Activated gamma-delta T cell treated with anti-CD3 and anti-CD28 coated beads, Interleukin-2, amount 50 U/mL, for 16 hours (primary cell): ENCODE data around the gene IQGAP3.
"Not testable (repeated sequence)": the region's sequence is repeated elsewhere in the genome, so short reads cannot be mapped to it uniquely, and the experiment has no call there.

Experiments used
- DNase-seq: peaks from one replicate; pipeline ENCODE4 v3.0.0-alpha.2; 2020; ENCODE audit warnings: low read depth

IQGAP3 gene

GRCh38 chr1:156571919-156572662 lies at the start of gene IQGAP3:
Gene IQGAP3 (minus strand): TSS chr1:156572565. CDS start chr1:156572529, 36 bp downstream.
- peak; percentile 41 for DNase-seq

GRCh38 chr1:156619582-156619955 lies 47.2 kb upstream of the IQGAP3 start:
- DNase-seq: no peak

DNA sequence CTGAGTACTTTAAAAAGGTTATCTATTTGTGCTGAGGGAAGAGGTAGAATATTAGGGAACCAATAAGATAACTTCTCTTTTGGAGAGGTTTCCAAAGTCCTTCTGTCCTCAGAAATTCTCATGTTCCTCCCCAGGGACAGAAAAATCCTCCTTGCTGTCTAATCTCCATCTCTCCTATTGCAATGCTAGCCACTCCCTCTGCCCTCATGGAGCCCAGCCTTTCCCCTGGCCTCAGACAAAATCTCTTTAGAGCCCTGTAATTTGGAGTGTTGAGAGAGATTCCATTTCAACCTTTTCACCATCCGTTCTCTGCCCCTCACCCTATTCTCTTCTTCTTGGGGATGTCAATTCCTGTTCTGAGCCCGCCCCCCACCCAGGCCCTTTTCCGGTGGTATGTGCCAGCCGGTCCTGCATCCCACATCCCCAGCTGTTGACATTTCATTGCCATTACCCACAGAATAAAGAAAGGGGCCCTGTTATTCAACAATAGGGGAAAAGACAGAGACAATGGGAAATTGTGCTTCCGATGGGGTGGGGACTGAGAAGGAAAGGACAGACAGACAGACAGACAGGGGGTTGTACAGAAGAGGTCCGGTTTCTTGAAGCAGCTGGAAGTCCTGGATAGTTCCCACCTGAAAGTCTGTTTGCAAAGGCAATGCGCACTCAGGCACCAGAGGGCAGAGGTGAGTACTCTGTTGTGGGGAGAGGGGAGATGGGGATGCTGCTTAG lies 46.7 kb upstream of the IQGAP3 start, which contains the start of gene HAPLN2:
Gene HAPLN2, plus strand, starts transcription at position 563 of the 729 bp plus-strand sequence. CDS start 4,076 bp downstream, outside the sequence.
- DNase-seq: no peak

DNA sequence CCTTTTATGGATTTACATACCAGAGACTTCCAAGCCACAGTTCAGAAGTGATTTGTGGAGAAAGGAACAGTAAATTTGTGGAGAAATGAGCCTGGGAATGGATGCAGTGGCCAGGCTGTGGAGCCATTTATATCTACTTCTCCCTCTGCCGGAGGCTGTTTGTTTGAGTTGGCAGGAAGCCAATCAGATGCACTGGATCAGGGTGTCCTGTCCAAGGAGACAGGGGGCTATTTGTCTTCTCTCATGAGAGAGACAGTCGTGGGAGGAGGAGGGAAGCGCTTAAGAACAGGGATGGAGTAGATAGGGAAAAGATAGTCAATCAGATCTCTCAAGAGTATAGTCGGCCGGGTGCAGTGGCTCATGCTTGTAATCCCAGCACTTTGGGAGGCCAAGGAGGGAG lies 44.1 kb upstream of the IQGAP3 start:
- DNase-seq: no peak

DNA sequence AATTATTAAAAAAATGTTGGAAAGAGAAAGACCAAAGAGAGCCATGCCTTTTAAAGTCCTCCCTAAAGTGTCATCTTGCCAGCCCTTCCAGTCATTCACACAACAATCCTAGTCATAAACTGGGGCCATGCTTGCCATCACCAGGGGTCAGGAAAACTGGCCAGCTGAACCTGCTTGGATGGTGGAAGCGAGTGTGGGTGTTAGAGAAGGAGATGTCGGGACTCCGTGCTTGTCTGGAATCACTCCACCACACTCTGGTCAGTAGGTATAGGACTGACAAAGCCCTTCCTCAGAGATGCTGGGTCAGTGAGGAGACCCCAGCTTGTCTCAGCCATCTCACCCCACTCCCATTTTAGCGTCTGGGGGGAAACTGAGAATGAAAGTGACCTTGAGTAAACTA lies 43.6 kb upstream of the IQGAP3 start:
- DNase-seq: no peak

DNA sequence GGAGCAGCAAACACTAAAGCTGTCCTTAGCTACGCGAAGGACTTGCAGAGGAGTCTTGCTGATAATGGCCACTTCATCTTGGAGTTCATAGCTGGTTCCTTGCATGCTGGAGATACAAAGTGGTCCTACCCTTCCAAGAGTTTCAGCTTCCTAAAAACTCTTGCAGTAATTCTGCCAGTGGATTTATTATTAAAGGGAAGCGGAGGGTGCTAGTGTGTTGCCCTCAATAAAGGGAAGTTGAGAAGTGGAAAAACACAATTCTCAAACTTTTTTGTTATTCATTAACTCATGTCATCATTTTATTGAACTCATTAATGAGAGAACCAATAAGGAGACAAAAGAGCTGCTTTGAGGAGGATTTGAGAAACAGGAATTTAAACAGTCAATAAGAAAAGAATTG lies 40.3 kb upstream of the IQGAP3 start:
- no peak for DNase-seq

DNA sequence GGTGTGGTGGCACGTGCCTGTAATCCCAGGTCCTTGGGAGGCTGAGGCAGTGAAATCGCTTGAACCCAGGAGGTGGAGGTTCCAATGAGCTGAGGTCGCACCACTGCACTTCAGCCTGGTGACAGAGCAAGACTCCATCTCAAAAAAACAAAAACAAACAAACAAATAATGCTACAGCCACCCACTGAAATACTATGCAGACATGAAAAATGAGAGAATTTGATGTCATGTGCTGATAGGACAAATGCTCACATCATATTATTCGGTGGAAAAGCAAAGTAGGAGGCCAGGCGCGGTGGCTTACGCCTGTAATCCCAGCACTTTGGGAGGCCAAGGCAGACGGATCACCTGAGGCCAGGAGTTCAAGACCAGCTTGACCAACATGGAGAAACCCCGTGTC lies 37.7 kb upstream of the IQGAP3 start:
- not testable (repeated sequence) for DNase-seq

- peak; percentile 41 for DNase-seq
These were observed 36.6 kb upstream of the IQGAP3 start for GRCh38 chr1:156608981-156609380.

- DNase-seq: peak; percentile 47
These were observed 35.8 kb upstream of the IQGAP3 start for GRCh38 chr1:156608036-156608674.

DNA sequence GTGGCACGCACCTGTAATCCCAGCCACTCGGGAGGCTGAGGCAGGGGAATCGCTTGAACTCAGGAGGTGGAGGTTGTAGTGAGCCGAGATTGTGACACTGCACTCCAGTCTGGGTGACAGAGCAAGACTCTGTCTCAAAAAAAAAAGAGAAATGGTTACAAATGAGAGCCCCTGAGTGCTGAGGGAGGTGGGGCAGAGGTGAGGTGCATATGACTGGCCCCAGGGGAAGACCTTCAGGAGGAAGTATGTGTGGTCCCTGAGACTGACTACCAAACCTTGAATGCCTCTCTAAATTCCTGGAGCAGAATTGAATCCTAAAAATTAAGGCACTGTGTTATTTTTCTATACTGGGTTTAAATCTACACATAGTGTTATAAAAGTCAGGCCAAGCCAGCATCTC lies 35.0 kb upstream of the IQGAP3 start:
- not testable (repeated sequence) for DNase-seq

DNA sequence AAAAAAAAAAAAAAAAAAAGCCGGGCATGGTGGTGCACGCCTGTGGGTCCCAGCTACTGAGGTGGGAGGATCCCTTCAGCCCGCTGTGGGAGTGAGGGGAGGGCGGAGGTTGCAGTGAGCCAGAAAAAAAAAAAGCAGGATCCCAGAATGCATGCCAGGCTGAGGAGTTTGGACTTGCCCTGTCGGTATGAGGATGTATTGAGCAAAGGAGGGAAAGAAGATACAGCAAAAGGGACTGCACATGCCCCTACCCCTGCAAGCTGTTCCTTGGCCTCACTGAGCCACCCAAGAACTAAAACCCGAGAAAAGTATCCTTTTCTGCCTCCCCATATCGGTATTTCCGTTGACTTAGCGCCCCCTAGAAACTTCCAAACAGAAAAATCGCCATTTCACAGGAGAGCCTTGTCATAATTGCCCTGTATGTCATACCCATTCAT lies 30.2 kb upstream of the IQGAP3 start:
- no peak for DNase-seq

DNA sequence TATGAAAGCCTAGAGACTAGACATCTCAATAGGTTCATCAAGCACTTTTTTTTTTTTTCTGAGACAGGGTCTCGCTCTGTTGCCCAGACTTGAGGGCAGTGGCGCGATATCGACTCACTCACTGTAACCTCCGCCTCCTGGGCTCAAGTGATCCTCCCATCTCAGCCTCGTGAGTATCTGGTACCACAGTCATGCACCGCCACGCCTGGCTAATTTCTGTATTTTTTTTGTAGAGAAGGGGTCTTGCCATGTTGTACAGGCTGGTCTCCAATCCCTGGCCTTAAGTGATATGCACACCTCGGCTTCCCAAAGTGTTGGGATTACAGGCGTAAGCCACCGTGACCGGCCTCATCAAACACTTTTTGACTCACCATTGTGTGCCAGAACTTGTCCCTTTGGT lies 29.5 kb upstream of the IQGAP3 start:
- DNase-seq: no peak

GRCh38 chr1:156601122-156601830 lies 28.9 kb upstream of the IQGAP3 start, which contains the start of gene GPATCH4:
Gene GPATCH4 (minus strand): TSS chr1:156601479.
- peak; percentile 61 for DNase-seq

DNA sequence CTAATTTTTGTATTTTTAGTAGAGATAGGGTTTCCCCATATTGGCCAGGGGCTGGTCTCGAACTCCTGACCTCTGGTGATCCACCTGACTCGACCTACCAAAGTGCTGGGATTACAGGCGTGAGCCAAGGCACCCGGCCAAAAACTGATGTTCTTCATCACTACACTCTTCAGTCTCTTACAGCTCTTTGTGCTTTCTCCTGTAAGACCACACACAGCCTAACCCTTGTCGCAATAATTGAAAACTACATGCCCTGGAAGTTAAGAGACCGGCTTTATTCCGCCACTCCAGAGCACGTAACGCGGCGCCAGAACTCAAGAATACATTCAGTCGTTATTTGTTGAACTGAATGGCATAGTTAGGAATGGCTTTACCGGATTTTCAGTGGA lies 28.4 kb upstream of the IQGAP3 start:
- DNase-seq: no peak

DNA sequence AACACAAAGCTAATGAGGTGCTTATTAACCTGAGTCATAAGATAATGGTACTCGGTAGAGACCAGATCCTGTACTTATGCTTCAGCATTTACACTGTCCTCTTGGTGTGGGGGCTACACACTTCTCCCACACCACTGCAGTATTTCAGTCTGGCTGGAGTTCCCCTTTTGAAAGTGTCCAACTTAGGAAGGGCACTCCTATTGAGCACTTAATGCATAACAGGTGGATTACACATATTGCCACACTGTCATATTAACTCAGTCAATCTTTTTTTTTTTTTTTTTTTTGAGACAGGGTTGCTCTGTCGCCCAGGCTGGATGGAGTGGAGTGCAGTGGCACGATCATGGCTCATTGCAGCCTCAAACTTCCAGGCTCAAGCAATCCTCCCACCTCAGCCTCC lies 27.4 kb upstream of the IQGAP3 start:
- DNase-seq: no peak

DNA sequence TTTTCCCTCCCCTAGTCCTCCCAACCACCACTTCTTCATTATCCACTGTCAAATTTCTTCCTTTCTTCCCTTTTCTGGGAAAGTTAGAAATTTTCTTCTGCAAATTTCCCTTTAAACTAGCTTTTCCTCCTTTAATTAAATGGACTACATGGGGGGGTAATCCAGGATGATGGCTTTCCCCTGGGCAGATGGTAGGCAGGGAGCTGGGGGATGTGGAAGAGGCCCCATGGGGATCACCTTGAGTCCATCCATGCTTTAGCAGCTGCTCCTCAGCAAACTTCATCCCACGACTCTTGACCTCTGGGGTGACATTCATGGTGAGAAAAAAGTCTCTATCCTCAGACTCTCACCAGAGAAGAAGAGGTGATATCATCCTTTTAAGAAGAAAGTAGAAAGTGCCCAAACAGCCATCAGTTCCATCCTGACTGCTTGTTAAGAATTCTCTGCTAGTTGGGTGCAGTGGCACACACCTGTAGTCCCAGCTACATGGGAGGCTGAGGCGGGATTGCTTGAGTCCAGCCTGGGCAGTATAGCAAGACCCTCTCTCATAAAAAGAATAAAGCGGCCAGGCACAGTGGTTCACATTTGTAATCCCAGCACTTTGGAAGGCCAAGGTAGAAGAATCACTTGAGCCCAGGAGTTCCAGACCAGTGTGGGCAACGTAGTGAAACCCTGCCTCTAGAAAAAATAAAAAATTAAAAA lies 26.5 kb upstream of the IQGAP3 start:
- no peak for DNase-seq

DNA sequence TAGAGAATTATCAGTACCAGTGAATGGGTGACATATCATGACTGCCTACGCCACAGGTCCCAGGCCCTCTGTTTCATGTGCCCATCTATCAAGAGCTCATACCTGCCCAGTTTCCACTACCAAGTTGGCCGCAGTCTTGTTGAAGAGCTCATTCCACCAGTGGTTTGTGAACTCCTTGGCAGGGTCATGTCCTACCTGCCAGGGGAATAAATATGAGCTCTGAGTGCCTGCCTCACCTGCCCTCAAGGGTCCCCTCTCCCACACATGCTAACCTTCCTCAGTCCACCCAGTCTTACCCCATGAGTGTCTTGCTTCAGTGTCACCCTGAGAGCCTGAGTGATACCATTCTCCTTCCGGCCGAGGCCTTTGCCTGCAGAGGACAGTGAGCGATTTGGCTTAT lies 25.8 kb upstream of the IQGAP3 start:
- DNase-seq: no peak

DNA sequence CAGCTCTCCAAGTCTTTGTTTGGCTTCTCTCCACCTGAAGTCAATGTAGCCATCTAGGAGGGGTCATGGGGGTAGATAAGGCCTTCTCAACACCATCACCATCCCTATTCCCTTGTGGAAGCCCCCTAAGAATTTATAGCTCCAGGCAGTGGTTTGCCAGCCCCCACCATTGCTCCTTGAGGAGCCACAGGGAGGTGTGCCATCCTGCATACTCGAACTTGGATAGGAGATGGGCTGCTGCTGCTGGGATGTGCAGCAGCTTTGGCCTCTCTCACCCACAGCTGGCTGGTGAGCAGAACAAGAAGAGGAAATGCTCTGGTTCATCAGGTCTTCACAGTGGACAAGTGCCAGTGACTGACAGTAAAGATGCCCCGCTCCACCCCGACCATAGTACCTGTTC lies 24.1 kb upstream of the IQGAP3 start:
- no peak for DNase-seq

DNA sequence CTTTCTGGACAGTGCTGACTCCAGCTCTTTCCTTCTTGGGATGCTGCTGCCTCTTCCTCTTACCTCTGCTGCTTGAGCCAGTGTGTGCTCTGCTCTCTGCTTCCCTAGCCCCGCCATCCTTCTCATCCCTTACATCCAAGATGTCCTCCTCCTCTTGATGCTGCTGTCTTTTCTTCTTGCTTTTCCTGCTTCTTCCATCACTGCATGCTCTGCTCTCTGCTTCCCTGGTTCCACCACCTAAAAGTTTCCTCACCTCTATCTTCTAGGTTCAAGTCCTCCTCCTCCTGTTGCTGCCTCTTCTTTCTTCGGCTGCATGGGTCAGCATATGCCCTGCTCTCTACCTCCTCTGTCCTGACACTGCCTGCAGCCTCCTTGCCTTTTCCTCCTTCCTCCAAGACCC lies 22.7 kb upstream of the IQGAP3 start:
- no peak for DNase-seq

DNA sequence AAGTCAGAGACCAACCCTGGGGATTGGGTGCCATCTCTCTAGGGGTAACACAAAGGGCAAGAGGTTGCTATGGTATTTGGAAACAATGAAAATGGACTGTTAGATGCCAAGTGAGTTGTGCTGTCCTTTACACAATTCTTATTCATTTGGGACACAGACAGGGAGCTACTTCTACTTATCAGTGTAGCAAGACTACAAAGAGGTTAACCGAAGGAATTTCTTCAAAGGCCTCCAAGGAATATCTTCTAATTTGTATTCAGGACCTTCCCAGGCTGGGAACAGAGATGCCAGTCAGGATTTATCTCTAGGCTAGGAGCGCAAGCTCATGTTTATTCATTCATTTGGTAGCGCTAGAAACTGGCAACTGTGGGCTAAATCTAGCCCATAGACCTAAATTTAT lies 21.8 kb upstream of the IQGAP3 start:
- no peak for DNase-seq

DNA sequence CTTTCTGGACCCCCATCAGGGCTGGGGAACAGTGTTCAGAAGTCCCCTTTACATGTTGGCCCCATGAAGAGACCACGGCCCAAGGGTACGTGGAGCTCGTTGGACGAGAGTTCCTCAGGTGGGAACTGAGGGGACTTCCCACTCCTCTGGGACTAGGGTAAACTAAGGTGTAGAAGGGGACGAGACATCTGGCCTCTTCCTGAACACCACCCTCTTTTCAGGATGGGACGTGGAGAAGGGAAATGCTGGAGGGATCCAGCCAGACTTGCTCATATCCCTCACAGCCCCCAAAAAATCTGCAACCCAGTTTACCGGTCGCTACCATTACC lies 21.3 kb upstream of the IQGAP3 start:
- no peak for DNase-seq
